Stimulated activated CD8-positive, alpha-beta memory T cell treated with anti-CD3 and anti-CD28 coated beads, Interleukin-2, amount 100 ng/mL, for 48 hours (primary cell): ENCODE data around the gene NXPE4.
"Not testable (repeated sequence)": the region's sequence is repeated elsewhere in the genome, so short reads cannot be mapped to it uniquely, and the experiment has no call there.

Experiments used
- DNase-seq, 2 donors: peaks; one replicate each; pipeline ENCODE4 v3.0.0-alpha.2; 2020; ENCODE audit warnings: low read depth in 2 of 2

NXPE4 gene

DNA sequence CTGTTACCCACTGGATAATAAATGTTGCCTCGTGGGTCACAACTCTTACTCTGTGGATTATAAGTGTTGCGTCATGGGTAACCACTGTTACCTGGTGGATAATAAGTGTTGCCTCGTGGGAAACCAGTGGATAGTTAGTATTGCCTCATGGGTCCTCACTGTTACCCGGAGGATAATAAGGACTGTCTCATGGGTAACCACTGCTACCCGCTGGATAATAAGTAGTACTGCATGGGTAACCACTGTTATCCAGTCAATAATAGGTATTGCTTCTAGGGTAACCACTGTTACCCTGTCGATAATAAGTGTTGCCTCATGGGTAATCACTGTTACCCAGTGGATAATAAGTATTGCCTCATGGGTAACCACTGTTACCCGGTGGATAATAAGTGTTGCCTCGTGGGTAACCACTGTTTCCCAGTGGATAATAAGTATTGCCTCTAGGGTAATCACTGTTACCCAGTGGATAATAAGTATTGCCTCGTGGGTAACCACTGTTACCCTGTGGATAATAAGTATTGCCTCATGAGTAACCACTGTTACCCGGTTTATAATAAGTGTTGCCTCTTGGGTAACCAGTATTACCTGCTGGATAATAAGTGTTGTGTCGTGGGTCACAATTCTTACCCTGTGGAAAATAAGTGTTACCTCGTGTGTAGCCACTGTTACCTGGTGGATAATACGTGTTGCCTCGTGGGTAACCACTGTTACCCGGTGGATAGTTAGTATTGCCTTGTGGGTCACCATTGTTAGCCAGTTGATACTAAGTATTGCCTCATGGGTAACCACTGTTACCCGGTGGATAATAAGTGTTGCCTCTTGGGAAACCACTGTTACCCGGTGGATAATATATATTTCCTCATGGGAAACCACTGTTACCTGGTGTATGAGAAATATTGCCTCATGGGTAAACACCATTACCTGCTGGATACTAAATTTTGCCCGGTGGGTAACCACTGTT is 15.7 kb upstream of the NXPE4 start:
- no peak for DNase-seq

DNA sequence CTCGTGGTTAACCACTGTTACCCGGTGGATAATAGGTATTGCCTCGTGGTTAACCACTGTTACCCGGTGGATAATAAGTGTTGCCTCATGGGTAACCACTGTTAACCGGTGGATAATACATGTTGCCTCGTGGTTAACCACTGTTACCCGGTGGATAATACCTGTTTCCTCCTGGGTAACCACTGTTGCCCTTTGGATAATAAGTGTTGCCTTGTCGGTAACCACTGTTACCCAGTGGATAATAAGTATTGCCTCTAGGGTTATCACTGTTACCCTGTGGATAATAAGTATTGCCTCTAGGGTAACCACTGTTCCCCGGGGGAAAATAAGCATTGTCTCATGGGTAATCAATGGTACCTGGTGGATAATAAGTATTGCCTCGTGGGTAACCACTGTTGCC is 15.0 kb upstream of the NXPE4 start:
- DNase-seq: no peak

DNA sequence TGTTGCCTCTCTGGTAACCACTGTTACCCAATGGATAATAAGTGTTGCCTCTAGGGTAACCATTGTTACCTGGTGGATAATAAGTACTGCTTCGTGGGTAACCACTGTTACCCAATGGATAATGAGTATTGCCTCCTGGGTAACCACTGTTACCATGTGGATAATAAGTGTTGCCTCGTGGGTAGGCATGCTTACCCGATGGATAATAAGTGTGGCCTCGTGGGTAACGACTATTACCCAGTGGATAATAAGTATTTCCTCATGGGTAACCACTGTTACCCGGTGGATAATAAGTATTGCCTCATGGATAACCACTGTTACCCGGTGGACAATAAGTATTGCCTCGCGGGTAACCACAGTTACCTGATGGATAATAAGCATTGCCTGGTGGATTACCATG is 13.8 kb upstream of the NXPE4 start:
- DNase-seq: no peak

DNA sequence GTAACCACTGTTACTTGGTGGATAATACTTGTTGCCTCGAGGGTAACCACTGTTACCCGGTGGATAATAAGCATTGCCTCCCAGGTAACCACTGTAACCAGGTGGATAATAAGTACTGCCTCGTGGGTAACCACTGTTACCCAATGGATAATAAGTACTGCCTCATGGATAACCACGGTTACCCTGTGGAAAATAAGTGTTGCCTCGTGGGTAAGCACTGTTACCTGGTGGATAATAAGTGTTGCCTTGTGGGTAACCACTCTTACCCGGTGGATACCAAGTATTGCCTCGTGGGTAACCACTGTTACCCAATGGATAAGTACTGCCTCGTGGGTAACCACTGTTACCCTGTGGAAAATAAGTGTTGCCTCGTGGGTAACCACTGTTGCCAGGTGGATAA is 13.0 kb upstream of the NXPE4 start:
- DNase-seq: not testable (repeated sequence)

DNA sequence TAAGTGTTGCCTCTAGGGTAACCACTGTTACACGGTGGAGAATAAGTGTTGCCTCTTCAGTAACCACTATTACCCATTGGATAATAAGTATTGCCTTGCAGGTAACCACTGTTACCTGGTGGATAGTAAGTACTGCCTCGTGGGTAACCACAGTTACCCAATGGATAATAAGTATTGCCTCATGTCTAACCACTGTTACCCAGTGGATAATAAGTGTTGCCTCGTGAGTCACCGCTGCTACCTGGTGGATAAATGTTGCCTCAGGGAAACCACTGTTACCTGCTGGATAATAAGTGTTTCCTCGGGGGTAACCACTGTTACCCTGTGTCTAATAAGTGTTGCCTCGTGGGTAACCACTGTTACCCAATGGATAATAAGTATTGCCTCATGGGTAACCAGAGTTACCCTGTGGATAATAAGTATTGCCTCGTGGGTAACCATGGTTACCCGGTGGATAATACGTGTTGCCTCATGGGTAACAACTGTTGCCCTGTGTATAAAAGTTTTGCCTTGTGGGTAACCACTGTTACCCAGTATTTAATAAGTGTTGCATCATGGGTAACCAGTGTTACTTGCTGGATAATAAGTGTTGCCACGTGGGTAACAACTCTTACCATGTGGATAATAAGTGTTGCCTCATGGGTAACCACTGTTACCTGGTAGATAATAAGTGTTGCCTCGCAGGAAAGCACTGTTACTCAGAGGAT is 12.3 kb upstream of the NXPE4 start:
- no peak for DNase-seq

DNA sequence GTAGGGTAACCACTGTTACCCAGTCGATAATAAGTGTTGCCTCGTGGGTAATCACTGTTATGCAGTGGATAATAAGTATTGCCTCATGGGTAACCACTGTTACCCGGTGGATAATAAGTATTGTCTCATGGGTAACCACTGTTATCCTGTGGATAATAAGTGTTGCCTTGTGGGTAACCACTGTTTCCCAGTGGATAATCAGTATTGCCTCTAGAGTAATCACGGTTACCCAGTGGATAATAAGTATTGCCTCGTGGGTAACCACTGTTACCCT is 11.2 kb upstream of the NXPE4 start:
- DNase-seq: not testable (repeated sequence)

DNA sequence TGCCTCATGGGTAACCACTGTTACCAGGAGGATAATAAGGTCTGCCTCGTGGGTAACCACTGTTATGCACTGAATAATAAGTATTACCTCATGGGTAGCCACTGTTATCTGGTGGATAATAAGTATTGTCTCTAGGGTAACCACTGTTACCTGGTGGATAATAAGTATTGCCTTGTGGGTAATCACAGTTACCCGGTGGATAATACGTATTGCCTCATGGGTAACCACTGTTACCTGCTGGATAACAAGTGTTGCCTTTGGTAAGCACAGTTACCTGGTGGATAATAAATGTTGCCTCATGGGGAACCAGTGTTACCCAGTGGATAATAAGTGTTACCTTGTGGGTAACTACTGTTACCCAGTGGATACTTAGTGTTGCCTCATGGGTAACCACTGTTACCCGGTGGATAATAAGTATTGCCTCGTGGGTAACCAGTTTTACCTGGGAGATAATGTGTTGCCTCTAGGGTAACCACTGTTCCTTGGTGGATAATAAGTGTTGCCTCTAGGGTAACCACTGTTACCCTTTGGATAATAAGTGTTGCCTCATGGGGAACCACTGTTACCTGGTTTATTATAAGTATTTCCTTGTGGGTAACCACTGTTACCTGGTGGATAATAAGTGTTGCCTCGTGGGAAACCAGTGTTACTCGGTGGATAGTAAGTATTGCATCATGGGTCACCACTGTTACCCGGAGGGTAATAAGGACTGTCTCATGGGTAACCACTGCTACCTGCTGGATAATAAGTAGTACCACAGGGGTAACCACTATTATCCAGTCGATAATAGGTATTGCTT is 10.6 kb upstream of the NXPE4 start:
- no peak for DNase-seq

DNA sequence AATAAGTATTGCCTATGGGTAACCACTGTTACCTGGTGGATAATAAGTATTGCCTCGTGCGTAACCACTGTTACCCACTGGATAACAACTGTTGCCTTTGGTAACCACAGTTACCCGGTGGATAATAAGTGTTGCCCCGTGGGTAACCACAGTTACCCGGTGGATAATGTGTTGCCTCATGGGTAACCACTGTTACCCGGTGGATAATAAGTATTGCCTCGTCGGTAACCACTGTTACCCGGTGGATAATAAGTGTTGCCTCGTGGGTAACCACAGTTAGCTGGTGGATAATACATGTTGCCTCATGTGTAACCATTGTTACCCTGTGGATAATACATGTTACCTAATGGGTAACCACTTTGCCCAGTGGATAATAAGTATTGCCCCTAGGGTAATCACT is 9.8 kb upstream of the NXPE4 start:
- DNase-seq: no peak

DNA sequence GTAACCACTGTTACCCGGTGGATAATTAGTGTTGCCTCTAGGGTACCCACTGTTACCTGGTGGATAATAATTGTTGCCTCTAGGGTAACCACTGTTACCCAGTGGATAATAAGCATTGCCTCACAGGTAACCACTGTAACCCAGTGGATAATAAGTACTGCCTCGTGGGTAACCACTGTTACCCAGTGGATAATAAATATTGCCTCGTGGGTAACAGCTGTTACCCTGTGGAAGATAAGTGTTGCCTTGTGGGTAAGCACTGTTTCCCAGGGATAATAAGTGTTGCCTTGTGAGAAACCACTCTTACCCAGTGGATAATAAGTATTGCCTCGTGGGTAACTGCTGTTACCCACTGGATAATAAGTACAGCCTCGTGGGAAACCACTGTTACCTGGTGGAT is 9.3 kb upstream of the NXPE4 start:
- DNase-seq: no peak

DNA sequence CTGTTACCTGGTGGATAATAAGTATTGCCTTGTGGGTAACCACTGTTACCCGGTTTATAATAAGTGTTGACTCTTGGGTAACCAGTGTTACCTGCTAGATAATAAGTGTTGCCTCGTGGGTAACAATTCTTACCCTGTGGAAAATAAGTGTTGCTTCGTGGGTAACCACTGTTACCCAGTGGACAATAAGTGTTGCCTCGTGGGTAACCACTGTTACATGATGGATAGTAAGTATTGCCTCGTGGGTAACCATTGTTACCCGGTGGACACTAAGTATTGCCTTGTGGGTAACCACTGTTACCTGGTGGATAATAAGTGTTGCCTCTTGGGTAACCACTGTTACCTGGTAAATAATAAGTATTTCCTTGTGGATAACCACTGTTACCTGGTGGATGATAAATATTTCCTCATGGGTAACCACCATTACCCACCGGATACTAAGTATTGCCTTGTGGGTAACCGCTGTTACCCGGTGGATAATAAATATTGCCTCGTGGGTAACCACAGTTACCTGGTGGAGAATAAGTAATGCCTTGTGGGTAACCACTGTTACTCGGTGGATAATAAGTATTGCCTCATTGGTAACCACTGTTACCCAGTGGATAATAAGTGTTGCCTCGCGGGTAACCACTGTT is 8.7 kb upstream of the NXPE4 start:
- DNase-seq: no peak

DNA sequence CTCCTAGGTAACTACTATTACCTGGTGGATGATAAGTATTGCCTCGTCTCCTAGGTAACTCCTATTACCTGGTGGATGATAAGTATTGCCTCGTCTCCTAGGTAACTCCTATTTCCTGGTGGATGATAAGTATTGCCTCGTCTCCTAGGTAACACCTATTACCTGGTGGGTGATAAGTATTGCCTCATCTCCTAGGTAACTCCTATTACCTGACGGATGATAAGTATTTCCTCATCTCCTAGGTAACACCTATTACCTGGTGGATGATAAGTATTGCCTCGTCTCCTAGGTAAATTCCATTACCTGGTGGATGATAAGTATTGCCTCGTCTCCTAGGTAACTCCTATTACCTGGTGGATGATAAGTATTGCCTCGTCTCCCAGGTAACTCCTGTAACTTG is 7.6 kb upstream of the NXPE4 start:
- not testable (repeated sequence) for DNase-seq

DNA sequence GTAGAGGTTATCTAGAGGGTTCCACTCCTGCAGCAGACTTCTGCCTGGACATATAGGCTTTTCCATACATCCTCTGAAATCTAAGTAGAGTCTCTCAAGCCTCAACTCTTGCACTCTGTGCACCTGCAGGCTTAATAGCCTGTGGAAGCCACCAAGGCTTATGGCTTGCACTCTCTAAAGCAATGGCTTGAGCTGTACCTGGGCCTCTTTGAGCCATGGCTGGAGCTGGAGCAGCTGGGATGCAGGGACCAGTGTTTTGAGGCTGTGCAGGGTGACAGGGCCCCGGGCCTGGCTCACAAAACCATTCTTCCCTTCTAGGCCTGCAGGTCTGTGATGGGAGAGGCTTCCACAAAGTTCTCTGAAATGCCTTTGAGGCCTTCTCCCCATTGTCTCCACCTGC is 2.9 kb upstream of the NXPE4 start:
- DNase-seq: no peak

DNA sequence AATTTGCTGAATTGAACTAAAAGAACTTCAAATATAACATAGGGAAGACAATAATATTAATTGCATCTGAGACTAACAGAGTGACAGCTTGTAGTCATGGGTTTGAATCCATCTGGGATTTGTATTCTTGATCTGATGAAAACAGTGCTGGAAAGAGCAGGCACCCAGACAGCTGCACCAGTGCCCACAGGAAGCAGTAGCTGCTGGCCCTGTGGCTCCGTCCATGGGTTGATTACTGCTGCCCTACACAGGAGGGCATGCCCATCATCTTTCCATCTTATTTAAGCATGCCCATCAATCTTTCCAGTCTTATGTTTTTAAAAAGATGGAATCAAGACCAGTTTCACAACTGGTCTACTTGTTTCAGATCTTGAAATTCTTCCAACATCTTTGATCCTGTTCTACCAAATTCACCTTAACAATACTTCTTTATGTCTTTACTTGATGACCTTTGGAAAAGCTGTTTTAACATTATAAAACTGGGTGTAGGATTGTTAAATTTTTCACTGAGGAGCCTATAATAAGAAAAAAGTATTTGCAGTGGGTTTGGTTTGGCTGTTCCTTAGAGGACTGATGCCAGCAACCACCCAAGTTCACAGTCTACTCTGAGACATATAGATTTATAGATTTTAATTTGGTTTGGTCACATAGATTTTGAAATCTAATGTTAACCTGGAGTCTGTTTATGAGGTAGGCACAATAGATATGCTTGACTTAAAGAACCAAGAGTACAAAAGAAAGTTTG is 761 bp upstream of the NXPE4 start:
- DNase-seq: no peak

DNA sequence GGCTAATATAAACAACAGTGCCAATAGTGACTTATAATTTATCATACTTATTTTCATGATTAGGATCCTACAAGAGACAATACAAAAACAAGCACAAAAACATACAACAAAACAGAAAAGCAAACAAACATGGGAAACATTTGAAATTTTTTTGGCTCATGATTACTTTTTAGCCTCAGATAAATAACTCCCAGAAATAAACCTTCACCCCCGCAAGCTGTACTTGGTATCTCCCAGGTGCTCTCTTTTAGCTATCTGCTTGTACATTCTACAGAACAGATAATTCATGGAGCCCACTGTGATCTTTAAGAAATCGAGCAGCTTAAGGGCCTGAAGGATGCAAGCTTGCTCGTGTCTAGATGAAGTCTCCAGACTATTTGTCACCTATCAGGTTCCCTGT is 883 bp downstream of the NXPE4 start:
- DNase-seq: no peak

DNA sequence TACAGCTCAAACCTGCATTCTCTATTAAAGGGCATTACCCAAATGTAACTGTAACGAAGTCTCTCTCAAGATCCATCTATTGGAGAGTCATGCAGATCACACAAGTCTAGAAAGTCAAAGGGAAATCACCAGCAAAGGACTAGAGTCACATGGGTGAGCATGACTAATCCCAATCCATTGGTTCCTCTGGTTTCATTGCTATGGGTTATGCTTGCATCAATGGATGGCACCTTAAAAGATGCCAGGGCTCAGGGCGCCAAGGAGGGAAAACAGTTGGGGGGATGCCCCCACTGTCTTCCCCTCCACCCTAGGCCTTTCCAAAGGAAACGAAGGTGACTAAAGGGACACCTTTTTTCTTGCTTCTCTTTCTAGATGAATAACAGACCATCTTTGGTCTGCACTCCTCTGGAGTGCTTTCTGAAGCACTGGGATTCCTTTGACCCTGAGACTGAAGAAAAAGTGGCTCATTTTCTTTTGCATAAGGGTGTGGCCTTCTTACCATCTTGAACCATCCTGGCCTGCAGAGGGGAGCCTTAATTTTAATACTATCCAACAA is 8.1 kb downstream of the NXPE4 start:
- no peak for DNase-seq

DNA sequence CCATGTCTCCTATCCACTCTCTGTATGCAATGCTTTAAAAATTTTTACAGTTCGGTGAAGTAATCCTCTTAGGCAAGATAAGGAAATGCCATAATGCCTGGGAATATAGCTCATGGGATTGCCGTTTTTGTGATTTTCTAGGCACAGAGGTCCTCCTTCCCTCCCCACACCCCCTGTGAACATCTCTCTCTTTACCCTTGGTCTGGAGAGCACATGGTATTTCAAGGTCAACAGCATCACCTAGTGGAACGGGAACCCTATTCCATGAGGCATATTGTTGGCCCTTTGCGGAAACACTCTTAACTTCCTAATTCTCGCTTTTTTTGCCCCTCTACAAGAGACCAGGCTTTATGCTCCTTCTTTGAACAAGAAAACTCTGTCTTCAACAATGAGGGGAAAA is 8.8 kb downstream of the NXPE4 start:
- DNase-seq: no peak

DNA sequence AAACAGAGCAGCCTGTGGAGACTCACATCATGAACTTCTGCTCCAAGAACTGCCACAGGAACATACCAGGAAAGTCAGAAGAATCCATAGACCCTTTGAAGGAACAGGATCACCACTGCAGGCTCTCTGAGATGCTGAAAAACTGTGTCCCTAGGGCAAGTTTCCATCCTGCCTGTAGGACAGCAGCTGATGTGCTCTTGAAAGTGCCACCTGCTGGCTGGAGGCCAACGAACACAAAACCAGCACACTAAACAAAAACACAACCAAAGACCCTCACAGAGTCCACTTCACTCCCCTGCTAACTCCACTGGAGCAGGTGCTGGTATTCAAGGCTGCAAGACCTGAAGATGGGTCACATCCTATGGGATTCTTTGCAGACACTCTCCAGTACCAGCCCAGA is 23.9 kb downstream of the NXPE4 start:
- no peak for DNase-seq

DNA sequence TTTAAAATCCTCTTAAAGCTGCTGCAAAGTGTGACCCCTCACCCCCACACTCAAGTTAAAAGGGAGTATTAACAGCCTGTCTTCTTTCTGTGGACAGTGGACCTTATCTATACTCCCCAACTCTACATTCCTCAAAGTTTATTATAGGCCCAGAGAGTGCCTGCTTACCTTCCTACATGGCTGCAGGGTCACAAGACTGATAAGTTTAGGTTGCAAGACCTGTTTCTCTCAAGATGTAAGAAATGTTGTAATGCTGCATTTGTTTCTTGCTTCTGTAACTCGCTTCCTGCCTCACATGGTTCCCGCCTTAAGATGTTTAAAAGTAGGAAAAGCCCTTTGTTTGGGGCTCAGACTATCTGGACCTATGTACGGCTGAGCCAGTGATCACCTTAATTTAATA is 25.8 kb downstream of the NXPE4 start:
- DNase-seq: no peak

DNA sequence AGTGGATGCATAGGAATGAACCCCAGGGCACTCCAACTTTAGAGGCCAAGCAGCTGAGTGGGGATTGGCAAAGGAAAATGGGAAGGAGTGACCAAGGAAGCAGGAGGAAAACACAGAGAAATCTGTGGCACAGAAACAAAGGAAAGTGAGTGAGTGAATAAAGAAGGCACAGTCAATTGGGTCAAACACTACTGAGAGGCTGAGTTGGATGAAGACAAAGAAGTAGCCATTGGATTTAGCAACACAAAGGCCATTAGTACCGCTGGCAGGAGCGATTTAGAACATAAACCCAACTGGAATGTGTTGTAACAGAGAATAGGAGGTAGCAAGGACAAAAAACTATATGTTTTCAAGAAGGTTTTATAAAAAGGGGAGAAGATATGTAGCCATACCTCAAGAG is 29.3 kb downstream of the NXPE4 start:
- no peak for DNase-seq

DNA sequence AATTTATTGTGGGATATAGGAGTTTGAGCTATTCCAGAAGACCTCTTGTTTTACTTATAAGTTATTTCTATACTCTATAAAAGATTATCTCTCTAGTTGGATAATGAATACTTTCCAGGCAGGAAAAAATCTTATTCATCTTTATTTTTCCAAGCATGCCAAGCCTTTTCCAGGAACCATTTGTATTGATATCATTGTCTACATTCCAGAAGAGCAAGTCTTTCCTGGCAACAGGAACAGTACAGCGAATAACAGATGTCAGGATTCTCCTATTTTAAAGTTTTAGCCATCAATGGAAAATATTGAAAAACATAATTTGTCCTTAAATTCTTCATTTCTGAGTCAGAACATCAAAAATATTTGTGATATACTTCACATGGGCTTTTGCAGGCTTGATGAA is 30.8 kb downstream of the NXPE4 start:
- DNase-seq: no peak

DNA sequence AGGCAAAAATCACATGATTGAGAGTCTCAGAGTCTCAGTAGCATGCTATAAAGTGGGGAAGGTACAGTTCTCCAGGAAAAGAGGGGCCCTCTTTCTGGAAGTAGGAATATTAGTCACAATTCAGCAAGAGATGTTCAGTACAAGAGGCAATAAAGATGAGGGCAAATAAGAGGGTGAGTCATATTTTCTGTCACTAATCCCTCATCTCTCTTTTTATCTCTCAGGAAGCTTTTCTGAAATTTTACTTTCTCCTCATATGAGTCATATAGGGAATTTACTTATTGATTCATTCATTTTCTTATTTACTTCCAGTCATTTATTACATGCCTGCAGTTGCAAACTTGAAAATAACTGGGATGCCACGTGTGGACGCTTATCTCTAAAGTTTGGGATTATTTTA is 32.5 kb downstream of the NXPE4 start:
- no peak for DNase-seq
